Upper lobe of left lung (tissue), 4 donors: Measurements from ENCODE around the gene DHFR2.

Experiments
- CTCF ChIP-seq, 6 experiments: fragments of 450-650 bp in 4 of 6; fragments of 200-600 bp in 2 of 6; sonication (generic) in 2 of 6; IDR thresholded peaks; one replicate each; pipeline ENCODE4 v1.5.1; 2016 to 2019; ENCODE audit warnings: antibody characterized with exemption in 6 of 6
- EP300 ChIP-seq, 4 donors: sonication (generic); formaldehyde crosslinking; IDR thresholded peaks; one replicate each; pipeline ENCODE4 v1.5.1; 2017; ENCODE audit warnings: antibody characterized with exemption in 4 of 4, control low read depth in 2 of 4
- POLR2A ChIP-seq, 4 donors: fragments of 450-650 bp; IDR thresholded peaks; one replicate each; pipeline ENCODE4 v1.5.1; 2016 to 2017; ENCODE audit warnings: antibody characterized with exemption in 4 of 4, mild to moderate bottlenecking in 2 of 4
- POLR2AphosphoS5 ChIP-seq, 2 donors: sonication (generic); formaldehyde crosslinking; IDR thresholded peaks; one replicate each; pipeline ENCODE4 v1.5.1; 2017; ENCODE audit warnings: antibody characterized with exemption in 2 of 2

- TF ChIP-seq POLR2AphosphoS5 (IDR thresholded peaks at IDR 0.05) (no peak), CTCF (IDR thresholded peaks at IDR 0.05) (no peak), POLR2A (IDR thresholded peaks at IDR 0.05) (no peak), EP300 (IDR thresholded peaks at IDR 0.05) (no peak)
These were observed 51.4 kb downstream of the DHFR2 start for GRCh38 chr3:94011233-94011711.
